CD14-positive monocyte (primary cell): ENCODE data around the gene KSR1. TPM values are rescaled to one million over a fixed set of nuclear protein-coding genes. Genes with fewer than 3 reads are reported as not detected.
"Not testable (repeated sequence)": the region's sequence is repeated elsewhere in the genome, so short reads cannot be mapped to it uniquely, and the experiment has no call there.

Experiments
- DNase-seq, 3 donors: peaks; one replicate each; pipeline ENCODE4 v3.0.0-alpha.2; 2011 to 2022
- H2AFZ ChIP-seq: 2 replicates; pipeline ENCODE4 v1.6.0; 2012; ENCODE audit warnings: mild to moderate bottlenecking, low read depth, low read length, inconsistent platforms; ENCODE audit not compliant: insufficient read depth, poor library complexity, severe bottlenecking
- H3K27ac ChIP-seq, 2 donors: 1 replicate in 1 of 2; 2 replicates in 1 of 2; pipeline ENCODE4 v1.5.1; 2012 to 2013; ENCODE audit warnings: low read length in 2 of 2, control low read depth in 1 of 2, inconsistent platforms in 1 of 2, low read depth in 1 of 2, mild to moderate bottlenecking in 1 of 2
- H3K27me3 ChIP-seq, 2 donors: one replicate each; pipeline versions ENCODE4 v1.6.0 to v1.6.1; 2011 to 2013; ENCODE audit warnings: low read length in 2 of 2; ENCODE audit not compliant: control insufficient read depth in 2 of 2, insufficient read depth in 2 of 2
- H3K36me3 ChIP-seq, 2 donors: replicated peaks in 1 of 2; 1 replicate in 1 of 2; 2 replicates in 1 of 2; pipeline versions ENCODE4 v1.5.1 to v1.6.1; 2012 to 2013; ENCODE audit warnings: low read length in 2 of 2, control low read depth in 1 of 2, inconsistent platforms in 1 of 2, mild to moderate bottlenecking in 1 of 2; ENCODE audit not compliant: insufficient read depth in 2 of 2, control insufficient read depth in 1 of 2
- H3K4me1 ChIP-seq, 2 donors: 1 replicate in 1 of 2; 2 replicates in 1 of 2; pipeline versions ENCODE4 v1.5.1 to v1.6.1; 2012 to 2013; ENCODE audit warnings: low read length in 2 of 2, control low read depth in 1 of 2, inconsistent platforms in 1 of 2, mild to moderate bottlenecking in 1 of 2, moderate library complexity in 1 of 2; ENCODE audit not compliant: insufficient read depth in 2 of 2, control insufficient read depth in 1 of 2
- H3K4me2 ChIP-seq: replicated peaks from 2 replicates; pipeline ENCODE3; 2012; ENCODE audit warnings: low read length, moderate library complexity, mild to moderate bottlenecking; ENCODE audit not compliant: poor library complexity, severe bottlenecking; ENCODE audit errors: extremely low read depth
- H3K4me3 ChIP-seq, 3 experiments: fragments of 200-600 bp in 1 of 3; sonication (generic) in 1 of 3; replicated peaks in 1 of 3; 1 replicate in 2 of 3; 2 replicates in 1 of 3; pipeline ENCODE4 v1.5.1; 2011 to 2013; ENCODE audit warnings: low read length in 3 of 3, mild to moderate bottlenecking in 3 of 3, control low read depth in 2 of 3, low read depth in 2 of 3, inconsistent platforms in 1 of 3, moderate library complexity in 1 of 3
- H3K79me2 ChIP-seq: 2 replicates; pipeline ENCODE4 v1.6.0; 2012; ENCODE audit warnings: mild to moderate bottlenecking, control low read depth, inconsistent platforms, low read length, moderate library complexity; ENCODE audit not compliant: insufficient read depth
- H3K9ac ChIP-seq: 2 replicates; pipeline ENCODE4 v1.6.0; 2017; ENCODE audit warnings: low read length, mild to moderate bottlenecking; ENCODE audit not compliant: insufficient read depth, poor library complexity, severe bottlenecking
- H3K9me3 ChIP-seq, 2 donors: replicated peaks in 1 of 2; 1 replicate in 1 of 2; 2 replicates in 1 of 2; pipeline versions ENCODE4 v1.5.1 to v1.6.1; 2012 to 2013; ENCODE audit warnings: low read length in 2 of 2, control low read depth in 1 of 2; ENCODE audit not compliant: control insufficient read depth in 1 of 2, insufficient read depth in 1 of 2
- H4K20me1 ChIP-seq: 2 replicates; pipeline ENCODE4 v1.6.0; 2012; ENCODE audit warnings: mild to moderate bottlenecking, low read length, control low read depth, moderate library complexity; ENCODE audit not compliant: insufficient read depth
- H3K27ac Mint-ChIP-seq, 7 donors: one replicate each; pipeline ENCODE4 v1.8.0; 2020; ENCODE audit warnings: mild to moderate bottlenecking in 7 of 7, mixed read lengths in 7 of 7, moderate library complexity in 6 of 7, inconsistent platforms in 2 of 7
- H3K27me3 Mint-ChIP-seq, 3 donors: one replicate each; pipeline ENCODE4 v1.8.0; 2021 to 2022; ENCODE audit warnings: low read depth in 3 of 3, mild to moderate bottlenecking in 3 of 3, mixed read lengths in 3 of 3, moderate library complexity in 3 of 3, inconsistent platforms in 1 of 3
- H3K36me3 Mint-ChIP-seq, 2 donors: one replicate each; pipeline ENCODE4 v1.8.0; 2020; ENCODE audit warnings: mixed read lengths in 2 of 2, inconsistent platforms in 1 of 2, mild to moderate bottlenecking in 1 of 2
- H3K4me1 Mint-ChIP-seq: one replicate; pipeline ENCODE4 v1.8.0; 2020; ENCODE audit warnings: mild to moderate bottlenecking, mixed read lengths
- H3K4me3 Mint-ChIP-seq, 2 donors: one replicate each; pipeline ENCODE4 v1.8.0; 2020; ENCODE audit warnings: mild to moderate bottlenecking in 2 of 2, mixed read lengths in 2 of 2, moderate library complexity in 1 of 2
- H3K9me3 Mint-ChIP-seq, 7 donors: one replicate each; pipeline ENCODE4 v1.8.0; 2020 to 2022; ENCODE audit warnings: mixed read lengths in 7 of 7, mild to moderate bottlenecking in 6 of 7, moderate library complexity in 6 of 7, inconsistent platforms in 2 of 7
- CTCF ChIP-seq: fragments of 200-600 bp; IDR thresholded peaks from one replicate; pipeline ENCODE4 v1.8.0; 2022; ENCODE audit warnings: antibody characterized with exemption, mild to moderate bottlenecking
- WGBS: methylation state at CpG from one replicate; pipeline ENCODE4 v1.1.5; 2013; ENCODE audit warnings: missing lambda C conversion rate; ENCODE audit not compliant: insufficient coverage; 5-methylcytosine and 5-hydroxymethylcytosine counted together
- intact Hi-C, 2 donors: fragments of 100-400 bp; cut with micrococcal nuclease; formaldehyde crosslinking; loops; one replicate each; pipeline versions ENCODE4 v1.15.0 to v1.15.1; 2023
- polyA plus RNA-seq, 3 donors: library from polyadenylated mRNA; depleted of rRNA in 1 of 3; unstranded in 2 of 3; stranded (reverse) in 1 of 3; fragments of 300-500 nt in 2 of 3; fragments of >200 nt in 1 of 3; fragmentation: Illumina TruSeq in 2 of 3; gene quantifications; 1 replicate in 2 of 3; 2 replicates in 1 of 3; pipeline ENCODE4 v1.2.3, GENCODE V29; 2012 to 2021

KSR1 gene
- polyA plus RNA-seq, 3 donors = 1.2 to 111 (median 4.2) TPM

- peak in 2 of 3 donors; percentile 21 to 22 for DNase-seq
- Histone ChIP-seq H3K4me2 (peak overlapping the region; percentile 91), H3K36me3 (peaks cover 12 to 20% of the 10 kb centered on the region in 2 donors), H3K4me1 (peaks cover 51 to 53% of the 10 kb centered on the region in 2 donors), H3K4me3 (peak overlapping the region in 1 of 3 experiments; percentile 89), H3K9me3 (no peaks in the 10 kb centered on the region), H3K27me3 (no peaks in the 10 kb centered on the region), H2AFZ (no peak overlapping the region), H3K9ac (no peak overlapping the region), H3K79me2 (peaks cover 67% of the 10 kb centered on the region), H4K20me1 (peaks cover 79% of the 10 kb centered on the region), H3K27ac (peak overlapping the region; percentile 70 to 84)
- Mint-ChIP-seq H3K27me3 (peaks cover 0 to 3% (median 0%) of the 10 kb centered on the region in 3 donors), H3K4me1 (peaks cover 57% of the 10 kb centered on the region), H3K9me3 (no peaks in the 10 kb centered on the region), H3K4me3 (peak overlapping the region in 1 of 2 donors; percentile 19), H3K27ac (peak overlapping the region; percentile 88 to 95 (median 93)), H3K36me3 (peaks cover 22 to 42% of the 10 kb centered on the region in 2 donors)
- intact Hi-C loops = loop anchor here in 1 of 2 donors (10.0 kb wide), 1 partner anchor 390 kb away; no protein-coding TSS in a partner anchor
- no CpG with 5 or more reads among the region's 2 CpGs for WGBS
- TF ChIP-seq CTCF = no peak
These were observed 178.5 kb downstream of the KSR1 start for GRCh38 chr17:27634776-27635175.

- intact Hi-C loops = loop anchor here in 1 of 2 donors (10.0 kb wide), 1 partner anchor 391 kb away; no protein-coding TSS in a partner anchor
- no CpG with 5 or more reads among the region's 6 CpGs for WGBS
- Histone ChIP-seq H3K27ac (peak overlapping the region; percentile 70 to 77), H2AFZ (no peak overlapping the region), H3K4me3 (peak overlapping the region in 1 of 3 experiments; percentile 48), H3K27me3 (no peaks in the 10 kb centered on the region), H3K4me1 (peaks cover 51% of the 10 kb centered on the region in 2 donors), H3K4me2 (peak overlapping the region; percentile 43), H3K36me3 (peaks cover 17 to 26% of the 10 kb centered on the region in 2 donors), H3K9me3 (no peaks in the 10 kb centered on the region), H4K20me1 (peaks cover 79% of the 10 kb centered on the region), H3K79me2 (peaks cover 67% of the 10 kb centered on the region), H3K9ac (peak overlapping the region; percentile 22)
- Mint-ChIP-seq H3K4me3 (peak overlapping the region in 1 of 2 donors; percentile 76), H3K36me3 (peaks cover 28 to 47% of the 10 kb centered on the region in 2 donors), H3K27ac (peak overlapping the region; percentile 88 to 95 (median 93)), H3K9me3 (no peaks in the 10 kb centered on the region), H3K27me3 (peaks cover 0 to 3% (median 0%) of the 10 kb centered on the region in 3 donors), H3K4me1 (peaks cover 55% of the 10 kb centered on the region)
- DNase-seq = peak; percentile 78 to 87 (median 86)
- TF ChIP-seq CTCF = no peak
These were observed 179.1 kb downstream of the KSR1 start for GRCh38 chr17:27635275-27635823.

GRCh38 chr17:27636005-27636520, 179.8 kb downstream of the KSR1 start:
- not testable (repeated sequence) for H2AFZ ChIP-seq

More at GRCh38 chr17:27636005-27636520, 179.8 kb downstream of the KSR1 start:
- H3K4me1 Mint-ChIP-seq = peaks cover 50% of the 10 kb centered on the region
- H3K9me3 Mint-ChIP-seq, H3K9me3 ChIP-seq, H3K27me3 Mint-ChIP-seq, DNase-seq, H3K27me3 ChIP-seq: not testable (repeated sequence)
- H4K20me1 ChIP-seq = peaks cover 85% of the 10 kb centered on the region
- peaks cover 35 to 55% of the 10 kb centered on the region in 2 donors for H3K36me3 Mint-ChIP-seq
- H3K4me2 ChIP-seq = peak overlapping the region; percentile 34
- WGBS = no CpG with 5 or more reads among the region's 3 CpGs
- peaks cover 66% of the 10 kb centered on the region for H3K79me2 ChIP-seq
- H3K36me3 ChIP-seq = peaks cover 25 to 33% of the 10 kb centered on the region in 2 donors
- H3K4me1 ChIP-seq = peaks cover 44 to 46% of the 10 kb centered on the region in 2 donors
- peak overlapping the region; percentile 22 to 77 for H3K27ac ChIP-seq
- peak overlapping the region in 1 of 3 experiments; percentile 24 for H3K4me3 ChIP-seq
- H3K27ac Mint-ChIP-seq = peak overlapping the region; percentile 88 to 95 (median 90)
- peak overlapping the region in 1 of 2 donors; percentile 76 for H3K4me3 Mint-ChIP-seq
- intact Hi-C loops = loop anchor here in 1 of 2 donors (10.0 kb wide), 1 partner anchor 391 kb away; no protein-coding TSS in a partner anchor
- peak overlapping the region; percentile 22 for H3K9ac ChIP-seq
